Panc1 (cell line): ENCODE data around the gene ANTXR1.

ENCODE experiments used
- CTCF ChIP-seq: fragments of 450-650 bp; IDR thresholded peaks from 2 replicates; pipeline ENCODE4 v1.5.1; 2017; ENCODE audit warnings: mild to moderate bottlenecking
- SIN3A ChIP-seq: IDR thresholded peaks from 2 replicates; pipeline ENCODE4 v1.6.1; 2012; ENCODE audit warnings: low read depth, mild to moderate bottlenecking, low read length, moderate library complexity, borderline replicate concordance; ENCODE audit not compliant: insufficient read depth

- no peak for TF ChIP-seq CTCF
- TF ChIP-seq SIN3A: no peak
Observed at GRCh38 chr2:69034845-69035244, 21.9 kb downstream of the ANTXR1 start.
